ENCODE data around the gene MRGPRF. TPM values are rescaled to one million over a fixed set of nuclear protein-coding genes. Genes with fewer than 3 reads are reported as not detected.

Gene MRGPRF
- total RNA-seq = 7.6 TPM
- long read RNA-seq, transcript MRGPRF-201 (3 exons, 2,295 nt) = major isoform, 7 of 9 reads
- long read RNA-seq, partial matches to known transcripts = 2 of 9 reads
- long read RNA-seq, other reads (novel, unspliced or antisense) = 0 of 9 reads

- intact Hi-C loops (cut with DNase I) = no loop called here
- peak; percentile 80 for ATAC-seq
- DNase-seq (ENCODE audit: missing footprints) = peak; percentile 94
Observed at GRCh38 chr11:69013009-69013951, at the start of gene MRGPRF. Gene MRGPRF, minus strand, starts transcription at chr11:69013246. Its CDS starts 3,345 bp downstream, at chr11:69009901.

DNA sequence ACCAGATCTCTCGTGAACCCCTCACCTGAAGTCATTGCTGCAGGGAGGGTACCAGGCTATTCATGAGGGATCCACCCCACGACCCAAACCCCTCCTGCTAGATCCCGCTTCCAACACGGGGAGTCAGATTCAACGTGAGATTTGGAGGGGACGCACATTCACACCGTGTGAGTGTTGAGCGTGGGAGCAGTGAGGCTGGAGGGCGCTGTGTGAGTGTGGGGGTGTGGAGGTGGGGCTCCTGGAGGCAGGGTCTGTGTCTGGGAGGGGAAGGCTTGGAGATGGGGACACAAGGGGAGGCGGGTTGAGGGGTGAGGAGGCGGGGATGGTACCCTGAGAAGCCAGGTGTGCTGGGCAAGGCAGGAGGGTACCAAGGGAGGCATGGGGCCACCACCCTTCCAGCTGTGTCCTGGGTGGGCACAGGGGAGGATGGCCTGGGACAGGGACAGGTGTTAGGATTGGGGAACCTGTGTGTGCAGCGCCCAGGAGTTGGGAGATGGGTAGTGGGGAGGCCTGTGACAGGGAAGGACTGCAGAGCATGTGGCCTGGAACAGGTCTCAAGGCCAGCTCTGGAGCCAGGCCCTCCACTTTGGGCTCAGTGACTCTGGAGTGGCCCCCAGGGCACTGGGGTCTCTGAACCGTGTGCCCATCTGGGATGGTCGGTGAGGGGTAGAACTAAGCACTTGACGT lies 49.3 kb upstream of the MRGPRF start:
- intact Hi-C loops (cut with DNase I) = no loop called here
- peak; percentile 37 for DNase-seq (ENCODE audit: missing footprints)
- ATAC-seq = no peak

DNA sequence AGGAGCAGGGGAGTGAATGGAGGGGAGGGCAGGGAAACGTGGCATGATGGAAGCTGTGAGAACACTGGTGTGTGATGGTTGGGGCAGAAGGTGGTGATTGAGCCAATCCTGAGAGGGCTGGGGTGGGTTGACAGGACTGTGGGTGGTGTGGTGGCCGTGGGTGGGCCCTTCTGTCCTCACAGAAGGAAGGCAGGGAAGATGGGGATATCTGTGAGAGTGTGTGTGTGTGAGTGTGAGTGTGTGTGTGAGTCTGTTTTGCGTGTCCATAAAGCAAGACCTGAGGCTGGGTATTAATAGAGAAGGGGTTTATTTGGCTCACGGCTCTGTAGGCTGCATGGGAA lies 48.6 kb upstream of the MRGPRF start:
- DNase-seq (ENCODE audit: missing footprints) = no peak
- ATAC-seq = no peak
- intact Hi-C loops (cut with DNase I) = no loop called here

- DNase-seq (ENCODE audit: missing footprints) (peak; percentile 57), ATAC-seq (no peak)
- intact Hi-C loops (cut with DNase I) = no loop called here
Observed at GRCh38 chr11:69060806-69061712, 48.0 kb upstream of the MRGPRF start.

DNA sequence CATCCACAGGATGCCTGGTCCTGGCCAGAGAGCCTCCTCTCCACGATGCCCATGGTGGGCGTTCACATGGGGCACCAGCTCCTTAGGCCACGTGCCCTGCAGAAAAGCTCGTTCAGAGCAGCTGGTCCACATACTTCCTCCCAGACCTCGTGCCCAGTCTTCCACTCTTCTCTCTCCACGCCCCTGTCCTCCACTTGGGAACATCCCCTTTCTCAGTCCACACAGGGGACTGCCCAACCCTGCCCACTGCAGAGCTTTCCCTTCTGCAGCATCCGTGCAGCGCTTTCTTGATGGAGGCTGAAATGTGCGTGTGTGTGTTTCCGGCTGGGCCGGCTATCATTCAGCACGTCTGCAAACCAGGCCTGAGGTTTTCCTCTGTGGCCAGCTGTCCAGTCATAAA lies 46.9 kb upstream of the MRGPRF start:
- ATAC-seq (no peak), DNase-seq (ENCODE audit: missing footprints) (peak; percentile 17)
- intact Hi-C loops (cut with DNase I) = no loop called here

GRCh38 chr11:69059429-69059828 lies 46.4 kb upstream of the MRGPRF start:
- DNase-seq (ENCODE audit: missing footprints) (peak; percentile 37), ATAC-seq (no peak)
- intact Hi-C loops (cut with DNase I) = no loop called here

DNA sequence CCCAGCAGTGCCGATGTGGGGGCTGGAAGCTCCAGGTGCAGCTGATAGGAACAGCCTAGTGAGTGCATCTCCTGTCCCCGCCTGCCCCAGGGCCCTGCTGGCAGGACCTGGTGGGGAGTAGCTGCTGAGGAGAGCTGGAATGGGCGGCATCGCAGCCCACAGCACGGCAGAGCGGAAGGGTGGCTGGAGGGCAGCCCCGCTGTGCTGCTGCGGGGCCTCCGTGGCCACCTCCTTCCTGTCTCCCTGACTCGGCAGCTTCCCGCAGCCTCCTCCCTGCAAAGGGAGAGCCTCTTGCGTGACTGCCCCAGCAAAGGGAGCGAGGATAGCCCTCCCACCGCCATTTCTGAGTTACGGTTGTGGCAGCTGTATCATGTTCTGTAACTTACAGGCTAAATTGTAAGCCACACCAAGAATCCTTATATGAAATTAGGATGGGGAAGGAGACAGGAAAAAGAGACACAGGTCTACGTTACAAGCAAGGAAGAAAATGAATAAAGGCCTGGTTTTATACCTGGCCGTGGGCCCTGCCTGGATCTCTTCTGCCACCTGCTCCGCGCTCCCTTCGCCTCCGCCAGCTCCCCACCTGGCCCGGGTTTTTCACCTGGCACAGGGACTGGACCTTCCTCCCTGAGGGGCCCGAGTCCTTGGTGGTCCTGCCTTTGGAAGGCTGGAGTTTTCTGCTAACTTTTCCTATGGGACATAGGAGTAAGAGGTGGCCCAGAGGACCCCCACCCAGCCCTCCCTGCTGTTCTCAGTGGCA lies 45.6 kb upstream of the MRGPRF start:
- intact Hi-C loops (cut with DNase I) = no loop called here
- DNase-seq (ENCODE audit: missing footprints) (peak; percentile 17), ATAC-seq (no peak)

DNA sequence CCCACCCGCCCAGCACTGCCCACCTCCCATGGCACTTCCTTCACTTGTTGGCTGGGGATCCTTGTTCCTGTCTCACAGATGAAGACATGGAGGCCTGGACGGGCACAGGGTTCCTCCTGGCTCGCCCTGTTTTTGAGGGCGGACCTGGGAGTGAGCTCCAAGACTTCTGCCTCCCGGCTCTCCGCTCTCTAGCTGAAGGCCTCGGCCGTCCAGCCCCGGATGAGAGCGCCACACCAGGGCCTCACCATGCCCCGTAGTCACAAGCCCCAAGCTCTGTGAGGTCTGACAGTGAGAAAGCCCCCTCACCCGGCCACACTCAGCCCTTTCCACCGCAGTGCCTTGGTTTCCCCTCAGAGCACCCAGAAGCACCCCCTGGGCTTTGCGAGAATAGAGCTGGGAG lies 44.8 kb upstream of the MRGPRF start:
- intact Hi-C loops (cut with DNase I) = no loop called here
- ATAC-seq = no peak
- DNase-seq (ENCODE audit: missing footprints) = peak; percentile 55

- intact Hi-C loops (cut with DNase I) = no loop called here
- peak; percentile 55 for DNase-seq (ENCODE audit: missing footprints)
- no peak for ATAC-seq
Observed at GRCh38 chr11:69057236-69057635, 44.2 kb upstream of the MRGPRF start.

- DNase-seq (ENCODE audit: missing footprints) = peak; percentile 79
- no peak for ATAC-seq
- intact Hi-C loops (cut with DNase I) = no loop called here
Observed at GRCh38 chr11:69055598-69056516, 42.8 kb upstream of the MRGPRF start.

- DNase-seq (ENCODE audit: missing footprints) (peak; percentile 40), ATAC-seq (no peak)
- intact Hi-C loops (cut with DNase I) = no loop called here
Observed at GRCh38 chr11:69055212-69055586, 42.2 kb upstream of the MRGPRF start.

GRCh38 chr11:69054397-69055211 lies 41.6 kb upstream of the MRGPRF start:
- intact Hi-C loops (cut with DNase I) = loop anchor here (5.0 kb wide), 2 partner anchors 33 to 107 kb away; no protein-coding TSS in a partner anchor
- ATAC-seq = no peak
- DNase-seq (ENCODE audit: missing footprints) = peak; percentile 61

DNA sequence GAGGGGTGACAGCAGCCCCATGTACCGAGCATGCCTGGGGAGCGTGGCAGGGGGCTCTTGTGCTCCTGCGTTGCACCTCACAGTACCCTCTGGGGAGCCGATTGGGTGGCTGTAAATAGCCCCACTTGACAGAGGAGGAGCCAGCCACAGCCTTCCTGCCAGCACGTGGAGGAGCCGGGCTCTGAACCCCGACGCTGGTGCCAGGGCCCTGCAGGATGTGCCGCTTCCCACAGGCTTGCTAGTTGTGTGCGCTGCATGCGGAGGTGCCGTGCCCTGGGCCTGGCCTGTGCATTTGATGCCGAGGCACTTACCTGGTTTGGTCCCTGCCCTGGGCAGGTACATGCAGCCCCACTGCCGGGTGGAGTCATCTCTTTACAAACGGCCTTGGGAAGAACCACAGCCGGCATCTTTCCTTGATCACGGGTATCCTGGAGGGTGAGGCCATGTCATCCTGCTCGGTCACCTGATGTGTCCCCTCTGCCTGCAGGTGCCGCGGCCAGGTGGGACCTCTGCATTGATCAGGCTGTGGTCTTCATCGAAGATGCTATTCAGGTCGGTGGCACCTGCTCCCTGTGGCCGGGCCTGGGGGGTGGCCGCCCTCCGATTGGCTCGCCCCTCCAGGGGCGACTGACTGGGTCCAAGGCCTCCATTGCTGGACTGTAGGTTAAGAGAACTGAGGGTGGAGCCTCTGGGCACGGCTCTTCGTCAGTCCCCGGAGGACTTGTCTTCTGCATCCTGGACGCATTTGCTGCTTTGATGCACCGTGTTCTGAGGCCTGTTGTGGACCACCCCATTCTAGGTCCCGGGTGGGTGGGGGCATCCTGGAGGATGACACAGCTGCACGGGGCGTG lies 40.7 kb upstream of the MRGPRF start:
- intact Hi-C loops (cut with DNase I) = loop anchor here (5.0 kb wide), 2 partner anchors 34 to 106 kb away; no protein-coding TSS in a partner anchor

GRCh38 chr11:69053169-69053477 lies 40.1 kb upstream of the MRGPRF start:
- no peak for ATAC-seq
- intact Hi-C loops (cut with DNase I) = loop anchor here (5.0 kb wide), 2 partner anchors 34 to 106 kb away; no protein-coding TSS in a partner anchor

More for the DNA sequence above, 40.7 kb upstream of the MRGPRF start:
- ATAC-seq (peak; percentile 23), DNase-seq (ENCODE audit: missing footprints) (peak; percentile 57)

More at GRCh38 chr11:69053169-69053477, 40.1 kb upstream of the MRGPRF start:
- no peak for DNase-seq (ENCODE audit: missing footprints)

Data from Right ventricle myocardium inferior (tissue), 1 donor.